ENCODE data around the gene C2CD4D.

- no peak for TF ChIP-seq CTCF (IDR thresholded peaks at IDR 0.05; ENCODE audit: borderline replicate concordance, extremely low read depth, low read length, poor library complexity, severe bottlenecking)
- TF ChIP-seq EZH2 (IDR thresholded peaks at IDR 0.05; ENCODE audit: borderline replicate concordance, low read depth, low read length, severe bottlenecking), result no peak
Observed at GRCh38 chr1:151800830-151801229, 38.8 kb downstream of the C2CD4D start.

Data from DND-41 (cell line).